Mesendoderm (in vitro differentiated cells): ENCODE data around the gene HOXD8.

Experiments
- DNase-seq: peaks from one replicate; pipeline ENCODE4 v3.0.0; 2013
- H2AK5ac ChIP-seq: 2 replicates; pipeline ENCODE4 v1.6.1; 2013; ENCODE audit warnings: low read length, inconsistent platforms
- H2BK120ac ChIP-seq: 2 replicates; pipeline ENCODE4 v1.6.1; 2013; ENCODE audit warnings: low read depth, mild to moderate bottlenecking, low read length, moderate library complexity, mixed read lengths
- H2BK15ac ChIP-seq: replicated peaks from 2 replicates; pipeline ENCODE4 v1.6.1; 2013; ENCODE audit warnings: low read depth, mild to moderate bottlenecking, moderate library complexity
- H2BK5ac ChIP-seq: 2 replicates; pipeline ENCODE4 v1.6.1; 2013; ENCODE audit warnings: low read length, inconsistent platforms
- H3K18ac ChIP-seq: 2 replicates; pipeline ENCODE4 v1.6.1; 2013; ENCODE audit warnings: mild to moderate bottlenecking, low read length, mixed read lengths
- H3K23ac ChIP-seq: one replicate; pipeline ENCODE4 v1.6.1; 2013; ENCODE audit warnings: low read length
- H3K27ac ChIP-seq: 2 replicates; pipeline ENCODE4 v1.5.1; 2013; ENCODE audit warnings: low read depth, mild to moderate bottlenecking, inconsistent platforms, low read length, moderate library complexity
- H3K27me3 ChIP-seq: 2 replicates; pipeline ENCODE4 v1.6.1; 2013; ENCODE audit warnings: low read length, control low read depth, mild to moderate bottlenecking, inconsistent platforms; ENCODE audit not compliant: insufficient read depth, poor library complexity
- H3K36me3 ChIP-seq: 2 replicates; pipeline ENCODE4 v1.6.1; 2013; ENCODE audit warnings: low read length, inconsistent platforms; ENCODE audit not compliant: control insufficient read depth, insufficient read depth
- H3K4ac ChIP-seq: one replicate; pipeline ENCODE4 v1.6.1; 2013; ENCODE audit warnings: low read depth, mild to moderate bottlenecking, low read length, moderate library complexity
- H3K4me1 ChIP-seq: 2 replicates; pipeline ENCODE4 v1.6.1; 2013; ENCODE audit warnings: low read depth, low read length, inconsistent platforms; ENCODE audit not compliant: control insufficient read depth
- H3K4me2 ChIP-seq: 2 replicates; pipeline ENCODE4 v1.6.1; 2013; ENCODE audit warnings: low read length
- H3K4me3 ChIP-seq: 2 replicates; pipeline ENCODE4 v1.5.1; 2013; ENCODE audit warnings: mild to moderate bottlenecking, low read length
- H3K56ac ChIP-seq: one replicate; pipeline ENCODE4 v1.6.1; 2013; ENCODE audit warnings: low read length
- H3K79me1 ChIP-seq: 2 replicates; pipeline ENCODE4 v1.6.1; 2013; ENCODE audit warnings: low read length, inconsistent platforms
- H3K79me2 ChIP-seq: 2 replicates; pipeline ENCODE4 v1.6.1; 2013; ENCODE audit warnings: mild to moderate bottlenecking, low read length; ENCODE audit not compliant: control insufficient read depth, insufficient read depth
- H3K9ac ChIP-seq: 2 replicates; pipeline ENCODE4 v1.6.1; 2013; ENCODE audit warnings: low read length, inconsistent platforms
- H4K5ac ChIP-seq: one replicate; pipeline ENCODE4 v1.6.1; 2013; ENCODE audit warnings: low read length
- H4K8ac ChIP-seq: one replicate; pipeline ENCODE4 v1.6.1; 2013; ENCODE audit warnings: low read depth, mild to moderate bottlenecking, control low read depth, low read length, moderate library complexity
- WGBS: extraction: QIAGEN DNeasy Blood & Tissue Kit; methylation state at CpG from one replicate; pipeline ENCODE4 v1.1.7; 2013; ENCODE audit warnings: low lambda C conversion rate, missing lambda C conversion rate; ENCODE audit not compliant: insufficient coverage; ENCODE audit errors: extremely low coverage; 5-methylcytosine and 5-hydroxymethylcytosine counted together

HOXD8 gene

GRCh38 chr2:176123411-176124109 is 5.9 kb upstream of the HOXD8 start:
- Histone ChIP-seq H4K8ac (no peak overlapping the region), H3K79me1 (no peaks in the 10 kb centered on the region), H3K4me2 (no peak overlapping the region), H3K4me3 (no peak overlapping the region), H3K18ac (no peak overlapping the region), H3K79me2 (no peaks in the 10 kb centered on the region), H2BK120ac (no peak overlapping the region), H3K27me3 (peaks cover 82% of the 10 kb centered on the region), H3K4me1 (no peaks in the 10 kb centered on the region), H3K56ac (no peak overlapping the region), H4K5ac (no peak overlapping the region), H2AK5ac (no peak overlapping the region), H3K23ac (no peak overlapping the region), H2BK15ac (no peak overlapping the region), H3K4ac (no peak overlapping the region), H3K36me3 (no peaks in the 10 kb centered on the region), H2BK5ac (no peak overlapping the region), H3K9ac (no peak overlapping the region), H3K27ac (no peak overlapping the region)
- no peak for DNase-seq
- no CpG with 5 or more reads among the region's 40 CpGs for WGBS

- DNase-seq = no peak
- H3K4me1 ChIP-seq = no peaks in the 10 kb centered on the region
- no peak overlapping the region for H2BK15ac ChIP-seq
- H4K8ac ChIP-seq = no peak overlapping the region
- no peaks in the 10 kb centered on the region for H3K79me2 ChIP-seq
- H3K18ac ChIP-seq = no peak overlapping the region
- H3K9ac ChIP-seq = no peak overlapping the region
- no peak overlapping the region for H2BK5ac ChIP-seq
- H3K79me1 ChIP-seq = no peaks in the 10 kb centered on the region
- no peak overlapping the region for H3K27ac ChIP-seq
- no peak overlapping the region for H3K4me2 ChIP-seq
- H3K56ac ChIP-seq = no peak overlapping the region
- WGBS = no CpG with 5 or more reads among the region's 34 CpGs
- H3K36me3 ChIP-seq = no peaks in the 10 kb centered on the region
- H3K4me3 ChIP-seq = no peak overlapping the region
- no peak overlapping the region for H4K5ac ChIP-seq
- no peak overlapping the region for H2AK5ac ChIP-seq
- no peak overlapping the region for H3K4ac ChIP-seq
- H3K27me3 ChIP-seq = peaks cover 86% of the 10 kb centered on the region
- H3K23ac ChIP-seq = no peak overlapping the region
- no peak overlapping the region for H2BK120ac ChIP-seq
Observed at GRCh38 chr2:176124110-176124946, 5.2 kb upstream of the HOXD8 start.

- Histone ChIP-seq H3K4me1 (no peaks in the 10 kb centered on the region), H4K8ac (no peak overlapping the region), H2BK120ac (no peak overlapping the region), H2BK15ac (no peak overlapping the region), H3K56ac (no peak overlapping the region), H2BK5ac (no peak overlapping the region), H2AK5ac (no peak overlapping the region), H3K4me3 (no peak overlapping the region), H3K9ac (no peak overlapping the region), H3K23ac (no peak overlapping the region), H3K79me2 (no peaks in the 10 kb centered on the region), H3K79me1 (no peaks in the 10 kb centered on the region), H3K4ac (no peak overlapping the region), H3K27me3 (peaks cover 84% of the 10 kb centered on the region), H3K27ac (no peak overlapping the region), H4K5ac (no peak overlapping the region), H3K36me3 (no peaks in the 10 kb centered on the region), H3K18ac (no peak overlapping the region), H3K4me2 (no peak overlapping the region)
- no CpG with 5 or more reads among the region's 9 CpGs for WGBS
- DNase-seq = no peak
Observed at GRCh38 chr2:176124947-176125771, 4.3 kb upstream of the HOXD8 start.

DNA sequence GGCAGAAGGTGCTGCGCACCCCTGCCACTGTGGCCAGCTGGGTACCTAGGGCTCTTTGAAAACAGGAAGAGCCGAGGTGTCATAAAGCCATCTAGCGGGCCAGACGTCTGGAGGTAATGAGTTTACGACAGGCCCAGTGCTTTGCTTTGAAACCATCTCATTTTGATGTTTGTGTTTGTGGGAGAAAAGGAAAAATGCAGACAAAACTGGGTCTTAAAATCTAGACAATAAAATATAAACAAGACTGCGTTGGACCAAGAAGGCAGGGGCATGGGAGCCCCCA is 3.8 kb upstream of the HOXD8 start:
- Histone ChIP-seq H2BK120ac (no peak overlapping the region), H3K18ac (no peak overlapping the region), H3K27me3 (peaks cover 84% of the 10 kb centered on the region), H3K4me1 (no peaks in the 10 kb centered on the region), H3K79me2 (no peaks in the 10 kb centered on the region), H3K4me2 (no peak overlapping the region), H2BK5ac (no peak overlapping the region), H3K4ac (no peak overlapping the region), H3K56ac (no peak overlapping the region), H3K36me3 (no peaks in the 10 kb centered on the region), H3K4me3 (no peak overlapping the region), H4K5ac (no peak overlapping the region), H3K27ac (no peak overlapping the region), H4K8ac (no peak overlapping the region), H3K23ac (no peak overlapping the region), H3K79me1 (no peaks in the 10 kb centered on the region), H2AK5ac (no peak overlapping the region), H2BK15ac (no peak overlapping the region), H3K9ac (no peak overlapping the region)
- WGBS = no CpG with 5 or more reads among the region's 6 CpGs
- no peak for DNase-seq

- no peaks in the 10 kb centered on the region for H3K36me3 ChIP-seq
- no peak overlapping the region for H3K23ac ChIP-seq
- H4K8ac ChIP-seq = no peak overlapping the region
- H3K79me2 ChIP-seq = no peaks in the 10 kb centered on the region
- no peak overlapping the region for H2AK5ac ChIP-seq
- H3K27me3 ChIP-seq = peaks cover 81% of the 10 kb centered on the region
- H2BK120ac ChIP-seq = no peak overlapping the region
- H3K79me1 ChIP-seq = no peaks in the 10 kb centered on the region
- H3K18ac ChIP-seq = no peak overlapping the region
- no peak for DNase-seq
- no peak overlapping the region for H2BK5ac ChIP-seq
- no peak overlapping the region for H4K5ac ChIP-seq
- H3K27ac ChIP-seq = no peak overlapping the region
- H3K4ac ChIP-seq = no peak overlapping the region
- no peak overlapping the region for H3K4me3 ChIP-seq
- WGBS = no CpG with 5 or more reads among the region's 13 CpGs
- no peak overlapping the region for H2BK15ac ChIP-seq
- no peaks in the 10 kb centered on the region for H3K4me1 ChIP-seq
- H3K9ac ChIP-seq = no peak overlapping the region
- no peak overlapping the region for H3K4me2 ChIP-seq
- H3K56ac ChIP-seq = no peak overlapping the region
Observed at GRCh38 chr2:176126929-176127773, 2.4 kb upstream of the HOXD8 start.
